OCI-LY7 (cell line): ENCODE measurements around the gene DHFR.

Experiments used
- EZH2phosphoT487 ChIP-seq: fragments of 200-600 bp; sonication (generic); IDR thresholded peaks from 2 replicates; pipeline ENCODE4 v1.6.1; 2018; ENCODE audit warnings: low read depth, borderline replicate concordance, mild to moderate bottlenecking, mixed run types, antibody characterized with exemption, low read length, moderate library complexity, mixed read lengths
- TF ChIP-seq, protein P1 (sequence below): fragments of 200-600 bp; sonication (generic); conservative IDR thresholded peaks from 2 replicates; pipeline ENCODE4 v1.5.1; 2014; ENCODE audit warnings: mild to moderate bottlenecking, antibody characterized with exemption, low read length, moderate library complexity, mixed read lengths

DNA sequence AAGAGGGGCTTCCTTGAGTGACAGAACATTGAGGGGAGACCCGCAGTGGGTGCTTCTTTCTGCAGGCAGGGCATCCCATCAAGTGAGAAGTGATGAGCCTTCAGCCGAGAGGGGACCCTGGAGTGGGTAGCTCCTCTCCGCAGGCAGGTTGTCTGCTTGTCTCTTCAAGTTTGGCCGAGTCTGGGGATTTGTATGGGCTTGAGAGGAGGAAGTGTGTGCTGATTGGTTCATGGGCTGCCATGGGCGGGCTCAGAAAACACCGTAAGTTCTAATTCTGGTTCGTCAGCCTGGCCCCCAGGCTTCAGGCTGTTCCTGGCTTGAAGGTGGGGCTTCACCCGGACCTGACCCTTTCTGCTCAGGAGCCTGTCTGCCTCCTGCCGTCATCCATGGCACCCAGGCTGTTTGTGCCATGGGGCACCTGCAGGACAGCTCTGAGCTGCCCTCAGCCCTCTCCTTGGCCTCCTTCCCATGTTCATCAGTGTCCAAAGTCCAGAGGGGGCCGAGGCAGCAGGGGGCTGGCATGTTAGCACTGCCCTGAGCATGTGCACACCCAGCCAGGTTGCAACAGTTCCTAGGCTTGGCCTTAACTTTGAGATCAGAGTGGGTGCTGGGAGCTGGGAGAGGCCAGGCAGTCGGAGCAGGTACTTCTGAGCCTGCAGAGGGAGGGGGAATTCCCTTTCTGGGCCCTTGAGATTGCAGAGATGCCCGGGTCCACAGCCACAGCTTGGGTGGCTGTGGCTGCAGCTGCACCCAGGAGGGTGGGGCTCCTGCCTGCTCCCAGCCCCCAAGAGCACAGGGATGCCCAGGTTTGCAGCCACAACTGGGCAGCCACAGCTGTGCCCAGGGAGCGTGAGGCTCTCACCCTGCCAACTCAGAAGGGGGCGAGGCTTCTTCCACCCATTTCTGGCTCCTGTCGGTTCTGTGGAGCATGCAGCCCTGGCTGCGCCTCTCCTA, 13.5 kb upstream of the DHFR start:
- TF ChIP-seq, protein P1, sequence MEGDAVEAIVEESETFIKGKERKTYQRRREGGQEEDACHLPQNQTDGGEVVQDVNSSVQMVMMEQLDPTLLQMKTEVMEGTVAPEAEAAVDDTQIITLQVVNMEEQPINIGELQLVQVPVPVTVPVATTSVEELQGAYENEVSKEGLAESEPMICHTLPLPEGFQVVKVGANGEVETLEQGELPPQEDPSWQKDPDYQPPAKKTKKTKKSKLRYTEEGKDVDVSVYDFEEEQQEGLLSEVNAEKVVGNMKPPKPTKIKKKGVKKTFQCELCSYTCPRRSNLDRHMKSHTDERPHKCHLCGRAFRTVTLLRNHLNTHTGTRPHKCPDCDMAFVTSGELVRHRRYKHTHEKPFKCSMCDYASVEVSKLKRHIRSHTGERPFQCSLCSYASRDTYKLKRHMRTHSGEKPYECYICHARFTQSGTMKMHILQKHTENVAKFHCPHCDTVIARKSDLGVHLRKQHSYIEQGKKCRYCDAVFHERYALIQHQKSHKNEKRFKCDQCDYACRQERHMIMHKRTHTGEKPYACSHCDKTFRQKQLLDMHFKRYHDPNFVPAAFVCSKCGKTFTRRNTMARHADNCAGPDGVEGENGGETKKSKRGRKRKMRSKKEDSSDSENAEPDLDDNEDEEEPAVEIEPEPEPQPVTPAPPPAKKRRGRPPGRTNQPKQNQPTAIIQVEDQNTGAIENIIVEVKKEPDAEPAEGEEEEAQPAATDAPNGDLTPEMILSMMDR = no peak
- no peak for TF ChIP-seq EZH2phosphoT487
